Fibroblast of lung (primary cell): Measurements from ENCODE around the gene TYW1.
"Not testable (repeated sequence)": the region's sequence is repeated elsewhere in the genome, so short reads cannot be mapped to it uniquely, and the experiment has no call there.

Experiments
- EZH2 ChIP-seq: IDR thresholded peaks from 2 replicates; pipeline ENCODE4 v1.5.1; 2012; ENCODE audit warnings: low read length, control low read depth, mild to moderate bottlenecking; ENCODE audit errors: missing control alignments
- TF ChIP-seq, protein P1 (sequence below), 2 donors: IDR thresholded peaks in 1 of 2; conservative IDR thresholded peaks in 1 of 2; 1 replicate in 1 of 2; 2 replicates in 1 of 2; pipeline ENCODE4 v1.5.1; 2011 to 2012; ENCODE audit warnings: low read length in 2 of 2, control low read depth in 1 of 2, inconsistent platforms in 1 of 2, low read depth in 1 of 2, mild to moderate bottlenecking in 1 of 2

DNA sequence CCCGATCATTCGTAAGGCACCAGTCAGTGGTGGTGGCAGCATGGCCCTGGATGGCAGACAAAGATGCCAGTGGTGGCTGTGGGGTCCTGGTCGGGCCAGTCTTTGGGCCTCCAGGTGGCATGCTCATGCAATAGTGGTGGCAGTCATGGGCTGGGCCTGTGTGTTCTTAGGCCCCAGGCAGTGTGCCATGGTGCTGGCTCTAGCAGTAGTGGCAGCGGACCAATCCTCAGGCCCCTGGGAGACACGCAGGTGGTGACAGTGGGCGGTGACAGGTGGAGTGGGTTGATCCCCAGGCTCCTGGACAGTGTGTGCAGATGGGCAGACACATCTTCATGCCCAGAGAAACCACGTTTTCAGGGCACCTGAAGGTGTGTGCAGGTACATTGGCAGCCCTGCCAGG, 159.4 kb downstream of the TYW1 start:
- TF ChIP-seq, protein P1, sequence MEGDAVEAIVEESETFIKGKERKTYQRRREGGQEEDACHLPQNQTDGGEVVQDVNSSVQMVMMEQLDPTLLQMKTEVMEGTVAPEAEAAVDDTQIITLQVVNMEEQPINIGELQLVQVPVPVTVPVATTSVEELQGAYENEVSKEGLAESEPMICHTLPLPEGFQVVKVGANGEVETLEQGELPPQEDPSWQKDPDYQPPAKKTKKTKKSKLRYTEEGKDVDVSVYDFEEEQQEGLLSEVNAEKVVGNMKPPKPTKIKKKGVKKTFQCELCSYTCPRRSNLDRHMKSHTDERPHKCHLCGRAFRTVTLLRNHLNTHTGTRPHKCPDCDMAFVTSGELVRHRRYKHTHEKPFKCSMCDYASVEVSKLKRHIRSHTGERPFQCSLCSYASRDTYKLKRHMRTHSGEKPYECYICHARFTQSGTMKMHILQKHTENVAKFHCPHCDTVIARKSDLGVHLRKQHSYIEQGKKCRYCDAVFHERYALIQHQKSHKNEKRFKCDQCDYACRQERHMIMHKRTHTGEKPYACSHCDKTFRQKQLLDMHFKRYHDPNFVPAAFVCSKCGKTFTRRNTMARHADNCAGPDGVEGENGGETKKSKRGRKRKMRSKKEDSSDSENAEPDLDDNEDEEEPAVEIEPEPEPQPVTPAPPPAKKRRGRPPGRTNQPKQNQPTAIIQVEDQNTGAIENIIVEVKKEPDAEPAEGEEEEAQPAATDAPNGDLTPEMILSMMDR (conservative IDR thresholded peaks at IDR 0.05 in 1 of 2, IDR thresholded peaks at IDR 0.05 in 1 of 2; ENCODE audit: low read depth in 1 of 2, low read length in 2 of 2): not testable (repeated sequence)
- TF ChIP-seq EZH2: not testable (repeated sequence)
